DOHH2 (cell line): ENCODE measurements around the gene BCO1.

Source experiments
- EZH2phosphoT487 ChIP-seq: fragments of 200-600 bp; sonication (generic); IDR thresholded peaks from 2 replicates; pipeline ENCODE4 v1.6.1; 2017; ENCODE audit warnings: borderline replicate concordance, mild to moderate bottlenecking, antibody characterized with exemption, low read length, moderate library complexity, mixed read lengths
- TF ChIP-seq, protein P1 (sequence below): fragments of 200-600 bp; sonication (generic); IDR thresholded peaks from one replicate; pipeline ENCODE4 v1.5.1; 2014; ENCODE audit warnings: antibody characterized with exemption, mild to moderate bottlenecking, low read depth, low read length; ENCODE audit not compliant: poor library complexity, severe bottlenecking

DNA sequence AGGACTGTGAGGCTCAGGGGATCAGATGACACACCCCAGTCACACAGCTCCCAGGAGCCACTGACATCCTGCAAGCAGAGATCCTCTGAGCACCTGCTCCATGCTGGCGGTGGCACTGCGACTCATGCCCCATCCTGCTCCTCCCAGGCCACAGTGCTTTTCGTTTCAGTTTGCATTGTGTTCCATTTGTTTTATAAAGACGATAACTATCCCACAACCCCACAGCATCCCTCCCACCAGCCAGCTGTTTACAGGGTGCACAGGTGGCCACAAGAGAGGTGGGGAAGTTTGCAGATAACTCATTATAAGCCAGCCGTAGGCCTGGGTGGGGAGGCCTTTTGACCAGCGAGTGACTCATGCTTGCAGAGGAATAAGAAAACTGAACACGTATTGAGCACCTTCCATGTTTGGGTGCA is 28.2 kb downstream of the BCO1 start:
- TF ChIP-seq, protein P1, sequence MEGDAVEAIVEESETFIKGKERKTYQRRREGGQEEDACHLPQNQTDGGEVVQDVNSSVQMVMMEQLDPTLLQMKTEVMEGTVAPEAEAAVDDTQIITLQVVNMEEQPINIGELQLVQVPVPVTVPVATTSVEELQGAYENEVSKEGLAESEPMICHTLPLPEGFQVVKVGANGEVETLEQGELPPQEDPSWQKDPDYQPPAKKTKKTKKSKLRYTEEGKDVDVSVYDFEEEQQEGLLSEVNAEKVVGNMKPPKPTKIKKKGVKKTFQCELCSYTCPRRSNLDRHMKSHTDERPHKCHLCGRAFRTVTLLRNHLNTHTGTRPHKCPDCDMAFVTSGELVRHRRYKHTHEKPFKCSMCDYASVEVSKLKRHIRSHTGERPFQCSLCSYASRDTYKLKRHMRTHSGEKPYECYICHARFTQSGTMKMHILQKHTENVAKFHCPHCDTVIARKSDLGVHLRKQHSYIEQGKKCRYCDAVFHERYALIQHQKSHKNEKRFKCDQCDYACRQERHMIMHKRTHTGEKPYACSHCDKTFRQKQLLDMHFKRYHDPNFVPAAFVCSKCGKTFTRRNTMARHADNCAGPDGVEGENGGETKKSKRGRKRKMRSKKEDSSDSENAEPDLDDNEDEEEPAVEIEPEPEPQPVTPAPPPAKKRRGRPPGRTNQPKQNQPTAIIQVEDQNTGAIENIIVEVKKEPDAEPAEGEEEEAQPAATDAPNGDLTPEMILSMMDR = no peak
- TF ChIP-seq EZH2phosphoT487 = no peak
